Neural cell (in vitro differentiated cells): ENCODE measurements around the gene SLC5A2. TPM values are rescaled to one million over a fixed set of nuclear protein-coding genes. Genes with fewer than 3 reads are reported as not detected.
A peak's percentile ranks its signal among the peaks of the same experiment; 100 is the strongest.

Experiments used
- H2AFZ ChIP-seq: fragments of 200-600, 300-800 bp; sonication (generic), shearing (Covaris generic); 2 replicates; pipeline ENCODE4 v1.6.0; 2014; ENCODE audit warnings: low read depth, mild to moderate bottlenecking, antibody characterized with exemption, low read length, moderate library complexity
- H3F3A ChIP-seq: fragments of 200-600 bp; shearing (Covaris generic); 2 replicates; pipeline ENCODE4 v1.6.1; 2016; ENCODE audit warnings: mild to moderate bottlenecking, moderate library complexity, mixed read lengths, antibody characterized with exemption, low read length; ENCODE audit not compliant: insufficient read depth, poor library complexity, severe bottlenecking
- H3K27ac ChIP-seq: fragments of 200-600, 300-800 bp; sonication (generic), shearing (Covaris generic); 2 replicates; pipeline ENCODE4 v1.5.1; 2014; ENCODE audit warnings: mild to moderate bottlenecking, low read length, moderate library complexity
- H3K27me3 ChIP-seq: fragments of 300-800, 200-600 bp; sonication (generic), shearing (Covaris generic); 2 replicates; pipeline ENCODE4 v1.6.0; 2014; ENCODE audit warnings: mild to moderate bottlenecking, low read depth, low read length, moderate library complexity; ENCODE audit not compliant: insufficient read depth
- H3K36me3 ChIP-seq: fragments of 300-800, 200-600 bp; sonication (generic), shearing (Covaris generic); 2 replicates; pipeline ENCODE4 v1.5.1; 2014; ENCODE audit warnings: mild to moderate bottlenecking, antibody characterized with exemption, low read length, moderate library complexity; ENCODE audit not compliant: insufficient read depth
- H3K4me2 ChIP-seq: fragments of 300-800, 200-600 bp; sonication (generic), shearing (Covaris generic); 2 replicates; pipeline ENCODE4 v1.6.0; 2014; ENCODE audit warnings: mild to moderate bottlenecking, low read length
- H3K4me3 ChIP-seq: fragments of 300-800, 200-600 bp; sonication (generic), shearing (Covaris generic); 2 replicates; pipeline ENCODE4 v1.5.1; 2014; ENCODE audit warnings: mild to moderate bottlenecking, low read length, moderate library complexity
- H3K79me2 ChIP-seq: fragments of 200-600 bp; shearing (Covaris generic); replicated peaks from 2 replicates; pipeline ENCODE4 v1.6.0; 2014; ENCODE audit warnings: mild to moderate bottlenecking, low read length, moderate library complexity; ENCODE audit not compliant: insufficient read depth
- H3K9ac ChIP-seq: fragments of 300-800, 200-600 bp; sonication (generic), shearing (Covaris generic); 2 replicates; pipeline ENCODE4 v1.6.1; 2016; ENCODE audit warnings: mild to moderate bottlenecking, low read length, mixed read lengths
- H3K9me2 ChIP-seq: fragments of 200-600 bp; shearing (Covaris generic); 2 replicates; pipeline ENCODE4 v1.6.1; 2016; ENCODE audit warnings: mild to moderate bottlenecking, low read length, mixed read lengths; ENCODE audit not compliant: insufficient read depth
- H3K9me3 ChIP-seq: fragments of 200-600, 300-800 bp; sonication (generic), shearing (Covaris generic); 2 replicates; pipeline ENCODE4 v1.6.1; 2016; ENCODE audit warnings: mild to moderate bottlenecking, mixed run types, low read length, moderate library complexity, mixed read lengths
- H4K20me1 ChIP-seq: fragments of 200-600 bp; shearing (Covaris generic); 2 replicates; pipeline ENCODE4 v1.6.1; 2016; ENCODE audit warnings: mild to moderate bottlenecking, mixed run types; ENCODE audit not compliant: insufficient read depth
- EP300 ChIP-seq: fragments of 450-650 bp; conservative IDR thresholded peaks from 2 replicates; pipeline ENCODE4 v1.6.1; 2014; ENCODE audit warnings: antibody characterized with exemption, mild to moderate bottlenecking, moderate library complexity; ENCODE audit not compliant: poor library complexity, severe bottlenecking
- EZH2 ChIP-seq: fragments of 200-600, 300-800 bp; shearing (Covaris generic), sonication (generic); IDR thresholded peaks from 2 replicates; pipeline ENCODE4 v1.6.1; 2014; ENCODE audit warnings: antibody characterized with exemption, low read length, borderline replicate concordance, mild to moderate bottlenecking; ENCODE audit not compliant: insufficient read depth, poor library complexity, severe bottlenecking
- MXI1 ChIP-seq: fragments of 450-650 bp; conservative IDR thresholded peaks from 2 replicates; pipeline ENCODE4 v1.6.1; 2014; ENCODE audit warnings: antibody characterized with exemption, mild to moderate bottlenecking; ENCODE audit not compliant: poor library complexity, severe bottlenecking
- POLR2AphosphoS5 ChIP-seq: IDR thresholded peaks from 2 replicates; pipeline ENCODE4 v1.6.1; 2012
- RAD21 ChIP-seq: fragments of 450-650 bp; conservative IDR thresholded peaks from 2 replicates; pipeline ENCODE4 v1.6.1; 2014; ENCODE audit warnings: antibody characterized with exemption, mild to moderate bottlenecking, moderate library complexity
- SMC3 ChIP-seq: fragments of 450-650 bp; conservative IDR thresholded peaks from 2 replicates; pipeline ENCODE4 v1.6.1; 2014; ENCODE audit warnings: antibody characterized with exemption, mild to moderate bottlenecking, moderate library complexity; ENCODE audit not compliant: poor library complexity
- TAF1 ChIP-seq: IDR thresholded peaks from 2 replicates; pipeline ENCODE4 v1.6.1; 2012; ENCODE audit warnings: low read depth
- polyA plus RNA-seq: library from polyadenylated mRNA; depleted of rRNA; stranded (reverse); fragments of >200 nt; gene quantifications from 2 replicates; pipeline ENCODE4 v1.2.3, GENCODE V29; 2014
- TF ChIP-seq, protein P1 (sequence below): fragments of 450-650 bp; IDR thresholded peaks from 2 replicates; pipeline ENCODE4 v1.5.1; 2014; ENCODE audit warnings: antibody characterized with exemption, mild to moderate bottlenecking, moderate library complexity; ENCODE audit not compliant: poor library complexity, severe bottlenecking
- TF ChIP-seq, protein P2 (sequence below): IDR thresholded peaks from 2 replicates; pipeline ENCODE4 v1.6.1; 2012; ENCODE audit warnings: borderline replicate concordance

The SLC5A2 gene
- polyA plus RNA-seq, 1 donor from 2014 or later = not detected

DNA sequence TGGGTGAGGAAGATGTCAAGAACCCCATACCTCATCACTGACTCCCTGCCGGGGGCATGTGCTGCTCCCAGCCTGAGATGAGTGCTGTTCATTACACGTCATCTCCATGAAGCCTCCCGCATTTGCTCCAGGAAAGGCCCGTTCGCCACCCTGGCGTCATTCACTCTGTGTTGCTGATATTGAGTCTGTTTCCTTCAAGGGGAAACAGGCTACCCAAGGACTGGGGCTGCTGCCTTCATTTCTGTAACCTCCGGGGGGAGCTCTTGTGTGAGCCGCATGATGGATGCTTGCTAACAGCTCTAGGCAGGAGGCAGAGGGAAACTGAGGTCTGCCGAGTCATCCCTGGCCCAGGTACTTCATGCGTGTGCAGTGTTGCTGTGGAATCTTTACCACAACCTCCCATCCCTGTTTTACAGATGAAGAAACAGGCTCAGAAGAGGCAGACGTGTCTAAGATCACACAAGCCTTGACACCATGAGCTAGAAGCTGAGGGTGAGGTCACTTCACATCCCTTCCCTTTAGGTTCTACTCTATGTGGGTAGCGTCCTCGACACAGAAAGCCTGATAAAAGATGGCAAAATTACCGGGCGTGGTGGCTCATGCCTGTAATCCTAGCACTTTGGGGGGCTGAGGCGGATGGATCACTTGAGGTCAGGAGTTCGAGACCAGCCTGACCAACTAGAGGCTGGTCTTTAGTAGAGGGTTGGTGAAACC lies 27.2 kb upstream of the SLC5A2 start:
- H4K20me1 ChIP-seq = no peaks in the 10 kb centered on the region
- H3K4me2 ChIP-seq = no peak overlapping the region

DNA sequence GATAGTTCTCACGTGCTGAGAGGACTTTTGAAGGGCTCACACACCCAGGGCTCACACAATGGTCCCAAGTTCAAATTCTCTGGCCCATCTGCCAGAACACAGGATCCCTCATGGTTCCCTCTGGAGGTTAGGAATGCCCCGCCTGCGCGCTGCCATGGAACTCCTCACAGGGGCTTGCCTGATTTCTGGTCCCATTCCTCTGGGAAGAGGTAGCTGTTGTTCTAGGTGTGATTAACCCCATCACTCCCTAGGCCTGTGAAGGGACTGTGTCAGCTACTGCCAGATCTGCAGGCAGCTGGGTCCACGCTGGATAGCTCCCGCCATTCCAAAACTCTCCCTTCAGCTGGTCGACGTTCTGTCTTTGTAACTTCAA lies 25.9 kb upstream of the SLC5A2 start:
- peaks cover 22% of the 10 kb centered on the region for H3K79me2 ChIP-seq
- TF ChIP-seq POLR2AphosphoS5 (no peak), EP300 (no peak), SMC3 (no peak)
- H3K4me2 ChIP-seq = no peak overlapping the region
- peaks cover 8% of the 10 kb centered on the region for H3F3A ChIP-seq
- H2AFZ ChIP-seq = no peak overlapping the region
- no peaks in the 10 kb centered on the region for H4K20me1 ChIP-seq
- H3K9me3 ChIP-seq = no peaks in the 10 kb centered on the region
- H3K9ac ChIP-seq = no peak overlapping the region
- H3K9me2 ChIP-seq = no peaks in the 10 kb centered on the region
- H3K27ac ChIP-seq = no peak overlapping the region
- H3K36me3 ChIP-seq = no peaks in the 10 kb centered on the region
- H3K4me3 ChIP-seq = peak overlapping the region; percentile 99
- no peaks in the 10 kb centered on the region for H3K27me3 ChIP-seq

More for the DNA sequence above, 27.2 kb upstream of the SLC5A2 start:
- no peaks in the 10 kb centered on the region for H3K9me2 ChIP-seq
- no peak overlapping the region for H3K9ac ChIP-seq
- TF ChIP-seq, protein P1, sequence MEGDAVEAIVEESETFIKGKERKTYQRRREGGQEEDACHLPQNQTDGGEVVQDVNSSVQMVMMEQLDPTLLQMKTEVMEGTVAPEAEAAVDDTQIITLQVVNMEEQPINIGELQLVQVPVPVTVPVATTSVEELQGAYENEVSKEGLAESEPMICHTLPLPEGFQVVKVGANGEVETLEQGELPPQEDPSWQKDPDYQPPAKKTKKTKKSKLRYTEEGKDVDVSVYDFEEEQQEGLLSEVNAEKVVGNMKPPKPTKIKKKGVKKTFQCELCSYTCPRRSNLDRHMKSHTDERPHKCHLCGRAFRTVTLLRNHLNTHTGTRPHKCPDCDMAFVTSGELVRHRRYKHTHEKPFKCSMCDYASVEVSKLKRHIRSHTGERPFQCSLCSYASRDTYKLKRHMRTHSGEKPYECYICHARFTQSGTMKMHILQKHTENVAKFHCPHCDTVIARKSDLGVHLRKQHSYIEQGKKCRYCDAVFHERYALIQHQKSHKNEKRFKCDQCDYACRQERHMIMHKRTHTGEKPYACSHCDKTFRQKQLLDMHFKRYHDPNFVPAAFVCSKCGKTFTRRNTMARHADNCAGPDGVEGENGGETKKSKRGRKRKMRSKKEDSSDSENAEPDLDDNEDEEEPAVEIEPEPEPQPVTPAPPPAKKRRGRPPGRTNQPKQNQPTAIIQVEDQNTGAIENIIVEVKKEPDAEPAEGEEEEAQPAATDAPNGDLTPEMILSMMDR = peak; percentile 32
- TF ChIP-seq SMC3 = no peak
- TF ChIP-seq TAF1 = no peak
- no peak for TF ChIP-seq POLR2AphosphoS5
- H3K9me3 ChIP-seq = no peaks in the 10 kb centered on the region
- H3K79me2 ChIP-seq = peaks cover 19% of the 10 kb centered on the region
- H3K27ac ChIP-seq = no peak overlapping the region
- no peaks in the 10 kb centered on the region for H3K27me3 ChIP-seq
- peaks cover 8% of the 10 kb centered on the region for H3F3A ChIP-seq
- no peaks in the 10 kb centered on the region for H3K36me3 ChIP-seq
- no peak overlapping the region for H2AFZ ChIP-seq
- peak overlapping the region; percentile 8 for H3K4me3 ChIP-seq

DNA sequence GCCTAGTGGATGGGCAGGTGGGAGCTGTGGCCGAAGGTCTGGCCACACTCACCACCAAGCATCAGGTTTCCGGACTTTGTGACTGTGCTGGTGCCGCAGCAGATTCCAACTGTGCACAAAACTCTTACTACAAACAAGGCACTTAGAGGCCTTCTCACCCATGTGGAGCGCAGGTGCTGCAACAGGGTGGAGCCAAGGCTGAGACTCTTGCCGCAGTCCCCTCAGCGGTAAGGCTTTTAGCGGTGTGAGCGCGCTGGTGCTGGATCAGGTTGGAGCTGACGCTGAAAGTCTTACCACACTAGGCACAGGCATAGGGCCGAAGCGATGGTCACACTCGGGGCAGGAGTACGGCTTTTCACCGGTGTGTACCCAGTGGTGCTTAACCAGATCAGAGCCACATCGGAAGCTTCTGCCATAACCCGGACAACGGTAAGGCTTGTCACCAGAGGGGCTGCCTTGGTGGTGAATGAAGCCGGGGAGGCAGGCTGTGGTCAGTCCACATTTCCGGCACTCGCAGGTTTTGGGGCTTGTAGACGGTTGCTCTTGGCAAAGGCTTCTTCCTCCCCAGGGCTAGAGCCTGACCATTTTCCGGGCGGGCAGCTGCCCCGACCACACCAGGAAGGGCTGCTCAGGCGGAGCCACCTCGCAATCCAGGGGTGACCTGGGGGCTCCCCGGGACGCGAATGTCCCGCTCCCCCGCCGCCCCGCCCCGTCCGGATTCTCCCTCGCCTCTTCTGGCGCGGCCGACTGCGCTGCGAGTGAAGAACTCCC lies 24.7 kb upstream of the SLC5A2 start:
- peaks cover 22% of the 10 kb centered on the region for H3K79me2 ChIP-seq
- H3K27me3 ChIP-seq = no peaks in the 10 kb centered on the region
- H3K9ac ChIP-seq = peak overlapping the region; percentile 98
- no peak for TF ChIP-seq POLR2AphosphoS5
- no peak for TF ChIP-seq SMC3
- no peak for TF ChIP-seq MXI1
- no peak for TF ChIP-seq EZH2
- no peak for TF ChIP-seq EP300
- TF ChIP-seq, protein P2, sequence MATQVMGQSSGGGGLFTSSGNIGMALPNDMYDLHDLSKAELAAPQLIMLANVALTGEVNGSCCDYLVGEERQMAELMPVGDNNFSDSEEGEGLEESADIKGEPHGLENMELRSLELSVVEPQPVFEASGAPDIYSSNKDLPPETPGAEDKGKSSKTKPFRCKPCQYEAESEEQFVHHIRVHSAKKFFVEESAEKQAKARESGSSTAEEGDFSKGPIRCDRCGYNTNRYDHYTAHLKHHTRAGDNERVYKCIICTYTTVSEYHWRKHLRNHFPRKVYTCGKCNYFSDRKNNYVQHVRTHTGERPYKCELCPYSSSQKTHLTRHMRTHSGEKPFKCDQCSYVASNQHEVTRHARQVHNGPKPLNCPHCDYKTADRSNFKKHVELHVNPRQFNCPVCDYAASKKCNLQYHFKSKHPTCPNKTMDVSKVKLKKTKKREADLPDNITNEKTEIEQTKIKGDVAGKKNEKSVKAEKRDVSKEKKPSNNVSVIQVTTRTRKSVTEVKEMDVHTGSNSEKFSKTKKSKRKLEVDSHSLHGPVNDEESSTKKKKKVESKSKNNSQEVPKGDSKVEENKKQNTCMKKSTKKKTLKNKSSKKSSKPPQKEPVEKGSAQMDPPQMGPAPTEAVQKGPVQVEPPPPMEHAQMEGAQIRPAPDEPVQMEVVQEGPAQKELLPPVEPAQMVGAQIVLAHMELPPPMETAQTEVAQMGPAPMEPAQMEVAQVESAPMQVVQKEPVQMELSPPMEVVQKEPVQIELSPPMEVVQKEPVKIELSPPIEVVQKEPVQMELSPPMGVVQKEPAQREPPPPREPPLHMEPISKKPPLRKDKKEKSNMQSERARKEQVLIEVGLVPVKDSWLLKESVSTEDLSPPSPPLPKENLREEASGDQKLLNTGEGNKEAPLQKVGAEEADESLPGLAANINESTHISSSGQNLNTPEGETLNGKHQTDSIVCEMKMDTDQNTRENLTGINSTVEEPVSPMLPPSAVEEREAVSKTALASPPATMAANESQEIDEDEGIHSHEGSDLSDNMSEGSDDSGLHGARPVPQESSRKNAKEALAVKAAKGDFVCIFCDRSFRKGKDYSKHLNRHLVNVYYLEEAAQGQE = no peak
- no peak for TF ChIP-seq RAD21
- no peak for TF ChIP-seq TAF1
- TF ChIP-seq, protein P1 = no peak
- peak overlapping the region; percentile 98 for H3K27ac ChIP-seq
- no peaks in the 10 kb centered on the region for H3K36me3 ChIP-seq
- peaks cover 8% of the 10 kb centered on the region for H3F3A ChIP-seq
- no peaks in the 10 kb centered on the region for H4K20me1 ChIP-seq
- no peaks in the 10 kb centered on the region for H3K9me2 ChIP-seq
- H2AFZ ChIP-seq = peak overlapping the region; percentile 93
- peak overlapping the region; percentile 92 for H3K4me2 ChIP-seq
- H3K4me3 ChIP-seq = peak overlapping the region; percentile 99
- no peaks in the 10 kb centered on the region for H3K9me3 ChIP-seq
